Neural crest cell (in vitro differentiated cells): ENCODE data around the gene NCKAP5L. TPM values are rescaled to one million over a fixed set of nuclear protein-coding genes. Genes with fewer than 3 reads are reported as not detected.

Source experiments
- DNase-seq: peaks from one replicate; pipeline ENCODE4 v3.0.0; 2021; ENCODE audit warnings: low read depth, mixed read lengths, low spot score
- H3K27ac Mint-ChIP-seq: one replicate; pipeline ENCODE4 v1.8.0; 2021; ENCODE audit warnings: mild to moderate bottlenecking, mixed read lengths; ENCODE audit not compliant: unreplicated experiment
- H3K27me3 Mint-ChIP-seq: 2 replicates; pipeline ENCODE4 v1.8.0; 2021; ENCODE audit warnings: low read depth, mild to moderate bottlenecking, mixed read lengths
- H3K36me3 Mint-ChIP-seq: 2 replicates; pipeline ENCODE4 v1.8.0; 2021; ENCODE audit warnings: low read depth, mild to moderate bottlenecking, mixed read lengths
- H3K4me1 Mint-ChIP-seq: 2 replicates; pipeline ENCODE4 v1.8.0; 2021; ENCODE audit warnings: mixed read lengths
- H3K4me3 Mint-ChIP-seq: one replicate; pipeline ENCODE4 v1.8.0; 2021; ENCODE audit warnings: mild to moderate bottlenecking, mixed read lengths
- H3K9me3 Mint-ChIP-seq: 2 replicates; pipeline ENCODE4 v1.8.0; 2021; ENCODE audit warnings: mixed read lengths
- total RNA-seq: library from RNA; stranded (reverse); gene quantifications from 2 replicates; pipeline ENCODE4 v1.2.1, GENCODE V29; 2021
- TF ChIP-seq, protein P1 (sequence below): fragments of 200-600 bp; sonication (generic); conservative IDR thresholded peaks from 2 replicates; pipeline ENCODE4 v1.5.0; 2021; ENCODE audit warnings: antibody characterized with exemption, mild to moderate bottlenecking

NCKAP5L gene
- total RNA-seq, 1 donor from 2014 or later = 45.0 TPM

GRCh38 chr12:49794811-49795653 is 33.2 kb downstream of the NCKAP5L start:
- H3K9me3 Mint-ChIP-seq = no peaks in the 10 kb centered on the region
- TF ChIP-seq, protein P1, sequence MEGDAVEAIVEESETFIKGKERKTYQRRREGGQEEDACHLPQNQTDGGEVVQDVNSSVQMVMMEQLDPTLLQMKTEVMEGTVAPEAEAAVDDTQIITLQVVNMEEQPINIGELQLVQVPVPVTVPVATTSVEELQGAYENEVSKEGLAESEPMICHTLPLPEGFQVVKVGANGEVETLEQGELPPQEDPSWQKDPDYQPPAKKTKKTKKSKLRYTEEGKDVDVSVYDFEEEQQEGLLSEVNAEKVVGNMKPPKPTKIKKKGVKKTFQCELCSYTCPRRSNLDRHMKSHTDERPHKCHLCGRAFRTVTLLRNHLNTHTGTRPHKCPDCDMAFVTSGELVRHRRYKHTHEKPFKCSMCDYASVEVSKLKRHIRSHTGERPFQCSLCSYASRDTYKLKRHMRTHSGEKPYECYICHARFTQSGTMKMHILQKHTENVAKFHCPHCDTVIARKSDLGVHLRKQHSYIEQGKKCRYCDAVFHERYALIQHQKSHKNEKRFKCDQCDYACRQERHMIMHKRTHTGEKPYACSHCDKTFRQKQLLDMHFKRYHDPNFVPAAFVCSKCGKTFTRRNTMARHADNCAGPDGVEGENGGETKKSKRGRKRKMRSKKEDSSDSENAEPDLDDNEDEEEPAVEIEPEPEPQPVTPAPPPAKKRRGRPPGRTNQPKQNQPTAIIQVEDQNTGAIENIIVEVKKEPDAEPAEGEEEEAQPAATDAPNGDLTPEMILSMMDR = no peak
- no peak for DNase-seq
- H3K4me1 Mint-ChIP-seq = peaks cover 4% of the 10 kb centered on the region
- H3K4me3 Mint-ChIP-seq = no peak overlapping the region
- no peaks in the 10 kb centered on the region for H3K27me3 Mint-ChIP-seq
- H3K36me3 Mint-ChIP-seq = peaks cover under 1% of the 10 kb centered on the region
- no peak overlapping the region for H3K27ac Mint-ChIP-seq

DNA sequence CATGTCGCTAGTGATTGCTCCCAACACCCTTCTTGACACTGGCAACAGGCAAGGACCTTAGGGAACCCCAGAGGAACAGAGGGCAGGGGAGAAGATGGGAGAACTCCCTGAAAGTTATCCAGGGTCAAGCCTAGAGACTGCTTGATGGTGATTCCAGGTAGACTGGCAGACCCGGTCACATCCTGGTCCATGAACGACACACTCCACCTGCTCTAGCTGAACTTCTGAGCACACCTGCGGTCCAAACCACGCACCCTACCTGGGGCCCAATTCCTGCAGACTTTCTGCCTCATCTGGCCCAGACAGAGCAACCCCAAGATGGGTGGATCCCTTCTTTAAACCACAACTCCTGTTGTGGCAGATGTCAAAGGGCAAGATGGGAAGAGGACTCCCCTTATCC is 34.2 kb downstream of the NCKAP5L start:
- H3K27me3 Mint-ChIP-seq = no peaks in the 10 kb centered on the region
- no peaks in the 10 kb centered on the region for H3K9me3 Mint-ChIP-seq
- H3K4me3 Mint-ChIP-seq = no peak overlapping the region
- TF ChIP-seq, protein P1 = no peak
- no peaks in the 10 kb centered on the region for H3K36me3 Mint-ChIP-seq
- DNase-seq = no peak
- H3K27ac Mint-ChIP-seq = no peak overlapping the region
- peaks cover 4% of the 10 kb centered on the region for H3K4me1 Mint-ChIP-seq

- H3K36me3 Mint-ChIP-seq = no peaks in the 10 kb centered on the region
- no peaks in the 10 kb centered on the region for H3K27me3 Mint-ChIP-seq
- peaks cover 4% of the 10 kb centered on the region for H3K4me1 Mint-ChIP-seq
- TF ChIP-seq, protein P1 = no peak
- DNase-seq = no peak
- H3K4me3 Mint-ChIP-seq = no peak overlapping the region
- H3K9me3 Mint-ChIP-seq = no peaks in the 10 kb centered on the region
- H3K27ac Mint-ChIP-seq = no peak overlapping the region
These were observed 34.6 kb downstream of the NCKAP5L start for GRCh38 chr12:49793620-49794019.

GRCh38 chr12:49792976-49793580 is 35.1 kb downstream of the NCKAP5L start:
- no peaks in the 10 kb centered on the region for H3K27me3 Mint-ChIP-seq
- H3K4me3 Mint-ChIP-seq = no peak overlapping the region
- TF ChIP-seq, protein P1 = no peak
- H3K27ac Mint-ChIP-seq = no peak overlapping the region
- H3K36me3 Mint-ChIP-seq = no peaks in the 10 kb centered on the region
- no peak for DNase-seq
- no peaks in the 10 kb centered on the region for H3K9me3 Mint-ChIP-seq
- peaks cover 4% of the 10 kb centered on the region for H3K4me1 Mint-ChIP-seq

DNA sequence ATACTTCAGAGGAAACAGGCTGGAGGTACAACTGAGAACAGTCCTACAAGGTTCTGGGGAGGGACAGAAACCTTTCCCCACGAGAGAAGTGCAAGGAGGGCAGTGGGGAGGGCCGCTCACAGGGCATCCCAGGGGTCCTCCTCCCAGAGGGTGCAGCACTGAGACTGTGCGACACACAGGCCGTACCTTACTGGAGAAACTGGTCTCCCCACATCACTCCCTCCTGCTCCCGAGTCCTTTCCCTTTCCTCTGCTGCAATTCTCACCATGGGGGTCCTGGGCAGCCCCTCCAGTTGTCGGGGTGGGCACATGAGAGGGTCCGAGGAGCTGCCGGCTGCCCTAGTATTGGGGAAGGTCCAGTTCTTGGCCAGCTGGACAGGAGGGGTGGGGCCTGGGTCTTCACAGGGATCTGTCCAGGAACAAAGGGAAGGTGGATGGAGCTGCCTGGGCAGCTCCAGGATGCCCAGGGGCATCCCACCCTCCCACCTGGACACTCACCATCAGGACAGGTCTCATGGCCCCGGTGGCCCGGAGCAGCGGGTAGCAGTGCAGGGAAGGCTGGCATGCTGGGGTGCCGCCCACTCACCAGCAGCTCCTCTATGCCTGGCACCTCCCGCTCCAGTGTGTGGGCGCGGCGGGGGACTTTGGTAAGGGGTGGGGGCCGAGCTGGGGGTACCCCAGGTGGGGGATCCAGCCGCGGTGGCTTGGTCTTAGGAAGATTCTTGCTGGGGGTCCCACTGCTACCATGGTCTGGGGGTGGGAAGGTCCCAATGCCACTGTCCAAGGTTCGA is 35.8 kb downstream of the NCKAP5L start:
- Mint-ChIP-seq H3K27me3 (no peaks in the 10 kb centered on the region), H3K4me1 (peaks cover 4% of the 10 kb centered on the region), H3K36me3 (peaks cover 4% of the 10 kb centered on the region), H3K27ac (no peak overlapping the region), H3K9me3 (peaks cover 4% of the 10 kb centered on the region), H3K4me3 (no peak overlapping the region)
- no peak for DNase-seq
- TF ChIP-seq, protein P1 = no peak
